A549 treated with RU486 at 1 μM for 4 hours (cell line): ENCODE data around the gene PHF21A. TPM values are rescaled to one million over a fixed set of nuclear protein-coding genes. Genes with fewer than 3 reads are reported as not detected.

Experiments
- total RNA-seq: library from RNA; stranded (reverse); fragments of 200-300 nt; extraction: Qiagen RNA extraction; gene quantifications from 5 replicates; pipeline ENCODE4 v1.2.3, GENCODE V29; 2022; ENCODE audit warnings: low read depth

The PHF21A gene
- total RNA-seq = 10.4 to 14.4 TPM (median 12.8 TPM) in 5 replicates

DNA sequence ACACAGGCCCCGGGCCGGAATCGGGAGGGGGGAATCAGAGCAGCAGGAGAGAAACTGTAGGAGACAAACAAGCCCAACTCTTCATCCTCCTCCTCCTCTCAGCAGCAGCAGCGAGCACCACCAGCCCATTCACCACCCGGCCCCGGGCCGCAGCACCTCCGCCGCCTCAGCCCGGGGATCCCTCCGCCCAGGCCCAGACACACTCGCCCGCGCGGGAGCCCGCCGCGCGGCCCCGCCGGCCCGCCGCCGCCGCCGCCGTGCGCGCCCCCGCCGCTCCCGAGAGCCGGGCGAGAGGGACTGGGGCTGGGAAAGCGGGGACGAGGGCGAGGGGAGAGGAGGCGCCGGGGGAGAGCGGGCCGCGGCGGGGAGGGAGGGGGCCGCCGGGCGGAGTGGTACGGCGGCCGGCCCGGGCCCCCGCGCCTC is at the start of gene PHF21A:
Gene PHF21A, minus strand, starts transcription at position 154 of the 423 bp plus-strand sequence. CDS start 37,235 bp downstream, outside the sequence.

DNA sequence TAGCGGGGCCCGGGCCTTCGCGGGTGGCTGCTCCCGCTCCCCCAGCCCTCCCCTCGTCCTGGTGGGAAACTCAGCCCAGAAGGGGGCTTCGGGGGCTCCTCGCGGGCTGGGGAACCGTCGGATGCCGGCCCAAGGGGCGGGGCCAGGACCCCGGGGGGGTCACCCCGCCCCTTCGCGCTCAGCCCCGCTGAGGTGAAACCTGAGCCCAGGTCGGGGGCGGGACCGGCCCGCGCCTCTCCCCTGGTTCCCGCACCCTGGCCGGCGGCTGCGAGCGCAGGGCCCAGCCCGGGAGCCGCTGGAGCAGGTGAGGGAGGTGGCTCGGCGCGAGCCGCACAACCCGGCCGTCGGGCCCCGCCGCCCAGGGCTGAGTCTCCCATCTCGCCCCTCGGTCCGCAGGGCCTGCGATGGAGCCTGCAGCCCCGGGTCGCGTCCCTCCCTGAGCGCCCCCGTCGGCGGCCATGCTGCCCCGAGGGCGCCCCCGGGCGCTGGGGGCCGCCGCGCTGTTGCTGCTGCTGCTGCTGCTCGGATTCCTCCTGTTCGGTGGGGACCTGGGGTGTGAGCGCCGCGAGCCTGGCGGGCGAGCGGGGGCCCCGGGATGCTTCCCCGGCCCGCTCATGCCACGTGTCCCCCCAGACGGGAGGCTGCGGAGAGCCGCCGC is 198.7 kb downstream of the PHF21A start, which contains the start of gene LARGE2:
Gene LARGE2, plus strand, starts transcription at position 232 of the 658 bp plus-strand sequence. Its CDS starts 227 bp downstream, at position 459.

DNA sequence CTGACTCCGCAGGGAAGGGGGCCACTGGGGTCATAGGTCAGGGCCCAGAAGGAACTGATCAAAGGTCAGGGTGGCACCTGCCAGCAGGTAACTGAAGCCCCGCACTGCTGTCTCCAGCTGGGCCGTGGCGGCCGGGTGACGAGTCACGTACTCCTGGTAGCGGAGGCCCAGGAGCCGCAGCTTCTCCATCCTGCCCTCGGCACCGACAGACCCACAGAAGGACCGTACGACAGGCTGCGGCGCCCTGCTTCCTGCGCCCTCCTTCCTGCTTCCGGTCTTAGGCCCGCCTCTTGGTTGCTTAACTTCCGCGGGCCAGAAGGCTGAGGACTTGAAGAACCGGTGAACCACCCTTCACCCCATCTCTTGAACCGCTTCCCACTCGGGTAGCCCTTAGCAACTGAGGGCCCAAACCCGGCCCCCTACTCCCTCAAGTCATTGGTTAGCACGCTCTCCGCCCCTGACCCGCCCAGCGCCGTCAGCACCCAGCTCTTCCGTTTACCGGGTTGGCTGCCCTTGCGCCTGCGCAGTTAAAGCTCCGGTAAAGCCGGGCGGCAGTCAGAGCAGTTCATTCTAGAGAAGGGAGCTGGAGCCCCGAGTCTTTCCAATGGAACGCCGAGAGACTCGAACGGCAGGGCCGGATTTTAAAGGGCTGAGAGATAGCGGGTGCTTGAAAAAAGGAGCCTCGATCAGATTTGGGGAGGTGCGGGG is 203.5 kb downstream of the PHF21A start, which contains the start of gene PEX16:
Gene PEX16, minus strand, starts transcription at position 255 of the 708 bp plus-strand sequence. Its CDS starts 66 bp downstream, at position 189.

DNA sequence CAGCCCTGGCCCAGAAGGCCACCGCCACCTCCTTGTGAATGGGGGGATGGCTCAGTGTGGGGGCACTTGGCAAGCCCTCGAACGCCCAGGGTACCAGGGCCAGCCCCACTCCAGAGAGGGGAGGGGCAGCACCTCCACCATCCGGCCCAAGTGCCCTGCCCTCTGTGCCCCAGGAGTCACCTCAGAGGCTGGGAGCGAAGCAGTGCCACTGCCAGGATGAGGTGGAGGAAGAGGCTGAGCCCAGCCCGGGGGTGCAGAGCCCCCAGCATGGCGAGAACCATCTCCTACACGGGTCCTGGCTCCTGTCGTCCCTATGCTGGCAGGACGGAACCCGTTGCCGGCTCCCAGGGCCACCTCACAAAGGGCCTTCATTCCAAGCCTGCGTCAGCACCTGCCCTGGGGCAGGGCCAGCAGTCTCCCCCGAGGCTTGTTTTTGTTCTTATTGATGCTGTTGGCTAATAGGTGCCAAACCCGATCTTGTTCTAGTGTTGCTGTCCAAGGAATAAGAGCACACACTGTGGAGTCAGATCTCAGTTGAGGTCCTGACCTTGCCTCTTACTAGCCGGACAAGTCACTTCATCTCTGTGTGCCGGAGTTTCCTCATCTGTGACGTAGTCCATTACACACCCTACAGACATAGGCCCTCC is 214.2 kb downstream of the PHF21A start, which contains the start of gene FREY1:
Gene FREY1, minus strand, starts transcription at position 307 of the 647 bp plus-strand sequence. Its CDS starts 26 bp downstream, at position 281.

DNA sequence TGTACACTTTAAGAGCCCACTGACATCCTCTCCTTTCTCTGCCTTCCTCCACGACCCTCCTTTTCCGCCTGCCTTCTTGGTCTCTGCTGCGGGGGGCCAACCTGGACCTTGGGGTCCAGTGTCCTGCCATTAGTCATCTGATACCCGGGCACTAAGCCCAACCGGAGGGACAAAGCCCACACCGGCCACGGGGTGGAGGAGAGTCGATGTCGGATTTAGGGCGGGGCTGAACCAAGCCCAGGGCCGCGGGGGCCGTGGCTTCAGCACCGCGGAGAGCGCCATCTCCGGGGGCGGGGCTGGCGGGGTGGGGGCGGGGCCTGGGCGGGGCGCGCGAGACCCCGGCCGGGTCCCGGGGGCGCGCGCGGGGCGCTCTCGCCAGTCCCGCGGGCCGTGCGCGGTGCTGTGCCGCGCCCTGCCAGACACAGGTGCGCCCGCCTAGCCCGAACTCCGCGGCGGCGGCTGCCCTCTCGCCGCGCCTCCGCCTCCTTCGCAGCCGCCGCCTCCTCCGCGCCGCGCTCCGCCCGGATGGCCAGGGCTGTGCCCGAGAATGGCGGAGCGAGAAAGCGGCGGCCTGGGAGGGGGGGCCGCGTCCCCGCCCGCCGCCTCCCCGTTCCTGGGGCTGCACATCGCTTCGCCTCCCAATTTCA is 235.9 kb downstream of the PHF21A start, which contains the start of gene MAPK8IP1:
Gene MAPK8IP1, plus strand, starts transcription at position 378 of the 647 bp plus-strand sequence. Its CDS starts 170 bp downstream, at position 548.

Other genes starting within 250 kb of the PHF21A start
- 5.3 to 7.8 TPM (median 5.9 TPM) in 5 replicates for gene MAPK8IP1, start 235.8 kb downstream of the PHF21A start, total RNA-seq
- gene FREY1, start 214.2 kb downstream of the PHF21A start, total RNA-seq = 0.20 to 1.00 TPM (median 0.32 TPM) in 3 of 5 replicates, not detected in the others
- gene PEX16, start 203.6 kb downstream of the PHF21A start, total RNA-seq = 14.1 to 20.3 TPM (median 19.9 TPM) in 5 replicates
- 1.4 to 3.5 TPM (median 2.6 TPM) in 5 replicates for gene LARGE2, start 198.8 kb downstream of the PHF21A start, total RNA-seq
- 3.9 to 6.2 TPM (median 5.2 TPM) in 5 replicates for gene CREB3L1, start 156.2 kb upstream of the PHF21A start, total RNA-seq
- gene DGKZ, start 226.0 kb upstream of the PHF21A start, total RNA-seq = 33.1 to 55.1 TPM (median 44.8 TPM) in 5 replicates